ENCODE data around the gene RETREG3. TPM values are rescaled to one million over a fixed set of nuclear protein-coding genes. Genes with fewer than 3 reads are reported as not detected.
"Not testable (repeated sequence)": the region's sequence is repeated elsewhere in the genome, so short reads cannot be mapped to it uniquely, and the experiment has no call there.

The RETREG3 gene
- total and polyA plus RNA-seq, 2 of the 13 experiments (the other 11 are each of a cell fraction or from before 2014, with no cell fraction given), result 47.0 to 55.8 TPM

- H2AFZ ChIP-seq (ENCODE audit: low read length); H3K27ac ChIP-seq (ENCODE audit: extremely low read length, insufficient read depth, low read length); H3K27me3 ChIP-seq (ENCODE audit: control insufficient read depth in 1 of 2, insufficient read depth in 2 of 2, low read length in 2 of 2); H3K4me2 ChIP-seq (ENCODE audit: low read depth, low read length); H4K20me1 ChIP-seq (ENCODE audit: insufficient read depth, low read length); in situ Hi-C loops (cut with HindIII; ENCODE audit: extremely low pct_ligation_motif_present, low pct_unique_long_range_greater_than_20kb); H3K36me3 ChIP-seq (replicated peaks in 1 of 2; ENCODE audit: control insufficient read depth in 1 of 2, insufficient read depth in 2 of 2, low read length in 2 of 2); ATAC-seq; intact Hi-C loops (cut with micrococcal nuclease; ENCODE audit: unreplicated experiment); FAIRE-seq; CTCF ChIA-PET (ENCODE audit: low intra/inter-chr PET ratio, low total read pairs); BruUV-seq (replicated peaks); H3K9me3 ChIP-seq (ENCODE audit: low read length); H3K79me2 ChIP-seq (ENCODE audit: insufficient read depth, low read length); H3K9ac ChIP-seq (ENCODE audit: insufficient read depth, low read depth, low read length); H3K4me3 ChIP-seq (replicated peaks in 1 of 3; ENCODE audit: insufficient read depth in 1 of 3, low read depth in 2 of 3, low read length in 3 of 3); DNase-seq (ENCODE audit: low spot score): not testable (repeated sequence)
- 53% methylated on average over 3 of the region's 3 CpGs for WGBS (ENCODE audit: low lambda C conversion rate)
- peak; percentile 81 for TF ChIP-seq ZNF770 (CRISPR knock-in tag; IDR thresholded peaks at IDR 0.05)
- peak; percentile 81 for TF ChIP-seq ZNF121 (CRISPR knock-in tag; IDR thresholded peaks at IDR 0.05)
- POLR2A ChIA-PET, result interaction anchor here (1.3 kb wide), 1 partner anchor 13 kb away, joined by 4 read pairs; the partner anchor contains the start of genes RETREG3 and TUBG1
- H3K4me1 ChIP-seq (ENCODE audit: insufficient read depth, low read length), result peaks cover 36% of the 10 kb centered on the region
Observed at GRCh38 chr17:42621987-42622386, 12.8 kb upstream of the RETREG3 start.

GRCh38 chr17:42618442-42619150 is 9.4 kb upstream of the RETREG3 start:
- BruUV-seq (replicated peaks), result no TSS peak
- DNase-seq (ENCODE audit: low spot score) (peak; percentile 82), FAIRE-seq (peak; percentile 95), ATAC-seq (peak; percentile 94)
- H3K27ac ChIP-seq (ENCODE audit: extremely low read length, insufficient read depth, low read length), result peak overlapping the region; percentile 24
- H3K27me3 ChIP-seq (ENCODE audit: control insufficient read depth in 1 of 2, insufficient read depth in 2 of 2, low read length in 2 of 2), result no peaks in the 10 kb centered on the region
- in situ Hi-C loops (cut with HindIII; ENCODE audit: extremely low pct_ligation_motif_present, low pct_unique_long_range_greater_than_20kb), result no loop called here
- intact Hi-C loops (cut with micrococcal nuclease; ENCODE audit: unreplicated experiment), result loop anchor here (1.0 to 5.0 kb wide), 3 partner anchors 39 to 64 kb away; partner anchors contain the start of genes CNTNAP1, PLEKHH3 and TUBG2
- peaks cover 35% of the 10 kb centered on the region for H3K4me1 ChIP-seq (ENCODE audit: insufficient read depth, low read length)
- no peaks in the 10 kb centered on the region for H4K20me1 ChIP-seq (ENCODE audit: insufficient read depth, low read length)
- H3K9me3 ChIP-seq (ENCODE audit: low read length), result no peaks in the 10 kb centered on the region
- peak overlapping the region in 2 of 3 experiments; percentile 23 to 37; a peak in 3 of 6 replicates for H3K4me3 ChIP-seq (replicated peaks in 1 of 3; ENCODE audit: insufficient read depth in 1 of 3, low read depth in 2 of 3, low read length in 3 of 3)
- no peaks in the 10 kb centered on the region for H3K79me2 ChIP-seq (ENCODE audit: insufficient read depth, low read length)
- H2AFZ ChIP-seq (ENCODE audit: low read length), result peak overlapping the region; percentile 19
- H3K9ac ChIP-seq (ENCODE audit: insufficient read depth, low read depth, low read length), result 0 out of 2 replicates have a peak overlapping the region, but pooled peaks have one; percentile 10
- POLR2A ChIA-PET, result interaction anchor here (0.6 to 4.6 kb wide), 11 partner anchors 9 to 329 kb away, joined by 3 to 50 read pairs (median 7); partner anchors contain the start of genes PLEKHH3, PSMC3IP, RETREG3 and TUBG1
- 16% methylated on average over 9 of the region's 9 CpGs for WGBS (ENCODE audit: low lambda C conversion rate)
- CTCF ChIA-PET (ENCODE audit: low intra/inter-chr PET ratio, low total read pairs), result interaction anchor here (1.5 to 1.9 kb wide), 2 partner anchors 9 to 62 kb away, joined by 6 read pairs; partner anchors contain the start of genes CCR10, RETREG3 and TUBG1
- peaks cover 13 to 18% of the 10 kb centered on the region in 2 experiments; a peak in 4 of 5 replicates for H3K36me3 ChIP-seq (replicated peaks in 1 of 2; ENCODE audit: control insufficient read depth in 1 of 2, insufficient read depth in 2 of 2, low read length in 2 of 2)
- H3K4me2 ChIP-seq (ENCODE audit: low read depth, low read length), result peak overlapping the region; percentile 70
- TF ChIP-seq ZSCAN31 (CRISPR knock-in tag; IDR thresholded peaks at IDR 0.05; ENCODE audit: low read depth) (no peak), ZNF205 (CRISPR knock-in tag; IDR thresholded peaks at IDR 0.05) (no peak), TOE1 (CRISPR knock-in tag; IDR thresholded peaks at IDR 0.05) (peak; percentile 57; the same call in 1 of the 2 replicates), SOX5 (CRISPR knock-in tag; IDR thresholded peaks at IDR 0.05; ENCODE audit: borderline replicate concordance) (0 out of 2 replicates have a peak, but pooled peaks have one; percentile 30), ZNF784 (CRISPR knock-in tag; IDR thresholded peaks at IDR 0.05; ENCODE audit: borderline replicate concordance) (0 out of 2 replicates have a peak, but pooled peaks have one; percentile 54), ZNF367 (CRISPR knock-in tag; IDR thresholded peaks at IDR 0.05; ENCODE audit: borderline replicate concordance) (no peak), ZNF33A (CRISPR knock-in tag; IDR thresholded peaks at IDR 0.05; ENCODE audit: borderline replicate concordance) (no peak), HMG20A (CRISPR knock-in tag; IDR thresholded peaks at IDR 0.05; ENCODE audit: borderline replicate concordance) (no peak), ZSCAN25 (CRISPR knock-in tag; IDR thresholded peaks at IDR 0.05) (0 out of 2 replicates have a peak, but pooled peaks have one; percentile 50), MAFK (conservative IDR thresholded peaks at IDR 0.05 in 1 of 2, IDR thresholded peaks at IDR 0.05 in 1 of 2; ENCODE audit: low read length in 2 of 2) (no peak), KMT2B (CRISPR knock-in tag; IDR thresholded peaks at IDR 0.05) (no peak)

Measured in HepG2 (cell line).